Measurements from ENCODE around the gene C12orf75.

Gene C12orf75

DNA sequence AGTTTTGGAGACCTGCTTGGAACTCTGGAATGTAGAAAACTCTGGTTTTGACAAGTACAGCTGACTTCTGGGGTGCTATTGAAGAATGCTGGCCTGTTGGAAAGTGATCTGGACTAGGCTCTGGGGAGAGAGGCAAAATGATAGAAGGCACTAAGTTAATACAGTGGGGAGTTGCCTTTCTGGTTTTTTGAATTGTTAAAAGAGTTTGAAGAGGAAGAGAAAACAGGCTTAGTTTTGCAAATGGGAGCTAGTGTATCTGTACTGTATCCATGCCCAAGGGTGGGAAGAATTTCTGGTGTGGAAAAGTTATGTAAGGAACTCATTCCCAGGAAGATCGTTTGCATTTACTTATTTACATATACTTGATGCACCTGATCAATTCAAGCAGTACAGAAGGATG is 43.8 kb downstream of the C12orf75 start:
- no CpG with 5 or more reads among the region's 1 CpG for WGBS, 2 donors (ENCODE audit: extremely low coverage in 2 of 2, insufficient read length in 2 of 2, insufficient replicate concordance in 1 of 2)
- H2AK5ac ChIP-seq (ENCODE audit: low read depth, low read length): no peak overlapping the region

DNA sequence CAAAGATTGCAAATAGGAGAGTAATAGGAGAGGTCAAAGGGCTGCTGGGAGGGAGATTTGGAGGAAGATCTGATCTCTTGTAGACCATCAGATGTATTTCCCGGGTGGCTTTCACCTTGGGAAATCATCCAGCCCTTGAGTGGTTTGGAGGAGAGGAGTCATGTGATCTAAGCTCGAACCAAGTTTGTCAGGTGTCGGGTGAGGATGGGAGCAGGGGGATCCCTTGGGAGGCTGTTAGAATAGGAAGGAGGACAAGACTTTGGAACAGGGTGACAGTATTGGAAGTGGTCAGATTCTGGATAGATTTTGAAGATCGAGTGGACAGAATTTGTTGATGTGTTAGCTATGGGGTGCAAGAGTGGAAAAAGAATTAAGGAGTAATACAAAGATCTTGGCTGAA is 46.6 kb downstream of the C12orf75 start:
- no peak overlapping the region for H3K23ac ChIP-seq (ENCODE audit: low read depth, low read length, poor library complexity)
- H4K91ac ChIP-seq (ENCODE audit: low read depth, low read length, poor library complexity): no peak overlapping the region
- H3K27me3 ChIP-seq (ENCODE audit: control insufficient read depth in 3 of 3, insufficient read depth in 3 of 3, low read depth in 1 of 3, low read length in 3 of 3): no peaks in the 10 kb centered on the region
- H3K4me2 ChIP-seq (ENCODE audit: insufficient read depth, low read length, poor library complexity, severe bottlenecking): no peak overlapping the region
- H3K79me1 ChIP-seq (ENCODE audit: low read depth, low read length): no peaks in the 10 kb centered on the region
- no peak overlapping the region for H2AFZ ChIP-seq (ENCODE audit: low read length)
- H2BK15ac ChIP-seq (ENCODE audit: low read length): no peak overlapping the region
- DNase-seq (ENCODE audit: low spot score): no peak
- H2BK12ac ChIP-seq (ENCODE audit: low read length): no peak overlapping the region
- H2AK5ac ChIP-seq (ENCODE audit: low read depth, low read length): no peak overlapping the region
- H3K4me1 ChIP-seq (ENCODE audit: control insufficient read depth in 2 of 2, insufficient read depth in 1 of 2, low read depth in 1 of 2, low read length in 2 of 2): no peaks in the 10 kb centered on the region
- peaks cover 0 to 17% of the 10 kb centered on the region in 2 donors for H3K36me3 ChIP-seq (replicated peaks in 1 of 2; ENCODE audit: control insufficient read depth in 2 of 2, insufficient read depth in 2 of 2, low read length in 2 of 2)
- H2BK120ac ChIP-seq (ENCODE audit: low read depth, low read length): no peak overlapping the region
- no peak overlapping the region for H2BK5ac ChIP-seq (ENCODE audit: low read length)
- H3K18ac ChIP-seq (ENCODE audit: low read length): no peak overlapping the region
- WGBS, 2 donors (ENCODE audit: extremely low coverage in 2 of 2, insufficient read length in 2 of 2, insufficient replicate concordance in 1 of 2): no CpG with 5 or more reads among the region's 4 CpGs
- no peak overlapping the region for H3K14ac ChIP-seq (ENCODE audit: low read length)
- no peak overlapping the region for H3K4me3 ChIP-seq (ENCODE audit: low read length in 2 of 2)
- no peak overlapping the region for H3K4ac ChIP-seq (ENCODE audit: low read length)
- no peak overlapping the region for H3K9ac ChIP-seq (ENCODE audit: low read depth, low read length, poor library complexity)
- peaks cover 0 to 2% of the 10 kb centered on the region in 2 donors for H3K9me3 ChIP-seq (replicated peaks in 1 of 2; ENCODE audit: control insufficient read depth in 2 of 2, insufficient read depth in 1 of 2, low read depth in 1 of 2, low read length in 2 of 2)
- H3K27ac ChIP-seq (replicated peaks; ENCODE audit: low read length): no peak overlapping the region
- H4K8ac ChIP-seq (ENCODE audit: low read depth, low read length): no peak overlapping the region

More for the DNA sequence above, 43.8 kb downstream of the C12orf75 start:
- Histone ChIP-seq H3K4me3 (ENCODE audit: low read length in 2 of 2) (no peak overlapping the region), H3K27me3 (ENCODE audit: control insufficient read depth in 3 of 3, insufficient read depth in 3 of 3, low read depth in 1 of 3, low read length in 3 of 3) (no peaks in the 10 kb centered on the region), H3K23ac (ENCODE audit: low read depth, low read length, poor library complexity) (no peak overlapping the region), H2BK5ac (ENCODE audit: low read length) (no peak overlapping the region), H3K27ac (replicated peaks; ENCODE audit: low read length) (no peak overlapping the region), H3K4me2 (ENCODE audit: insufficient read depth, low read length, poor library complexity, severe bottlenecking) (no peak overlapping the region), H3K9me3 (replicated peaks in 1 of 2; ENCODE audit: control insufficient read depth in 2 of 2, insufficient read depth in 1 of 2, low read depth in 1 of 2, low read length in 2 of 2) (peaks cover 0 to 2% of the 10 kb centered on the region in 2 donors), H2BK120ac (ENCODE audit: low read depth, low read length) (no peak overlapping the region), H4K91ac (ENCODE audit: low read depth, low read length, poor library complexity) (no peak overlapping the region), H3K4me1 (ENCODE audit: control insufficient read depth in 2 of 2, insufficient read depth in 1 of 2, low read depth in 1 of 2, low read length in 2 of 2) (no peaks in the 10 kb centered on the region), H2BK15ac (ENCODE audit: low read length) (no peak overlapping the region), H3K14ac (ENCODE audit: low read length) (no peak overlapping the region), H3K4ac (ENCODE audit: low read length) (no peak overlapping the region), H2AFZ (ENCODE audit: low read length) (no peak overlapping the region), H2BK12ac (ENCODE audit: low read length) (no peak overlapping the region), H3K36me3 (replicated peaks in 1 of 2; ENCODE audit: control insufficient read depth in 2 of 2, insufficient read depth in 2 of 2, low read length in 2 of 2) (peaks cover 0 to 34% of the 10 kb centered on the region in 2 donors), H3K9ac (ENCODE audit: low read depth, low read length, poor library complexity) (no peak overlapping the region), H3K18ac (ENCODE audit: low read length) (no peak overlapping the region), H3K79me1 (ENCODE audit: low read depth, low read length) (no peaks in the 10 kb centered on the region), H4K8ac (ENCODE audit: low read depth, low read length) (no peak overlapping the region)
- no peak for DNase-seq (ENCODE audit: low spot score)

DNA sequence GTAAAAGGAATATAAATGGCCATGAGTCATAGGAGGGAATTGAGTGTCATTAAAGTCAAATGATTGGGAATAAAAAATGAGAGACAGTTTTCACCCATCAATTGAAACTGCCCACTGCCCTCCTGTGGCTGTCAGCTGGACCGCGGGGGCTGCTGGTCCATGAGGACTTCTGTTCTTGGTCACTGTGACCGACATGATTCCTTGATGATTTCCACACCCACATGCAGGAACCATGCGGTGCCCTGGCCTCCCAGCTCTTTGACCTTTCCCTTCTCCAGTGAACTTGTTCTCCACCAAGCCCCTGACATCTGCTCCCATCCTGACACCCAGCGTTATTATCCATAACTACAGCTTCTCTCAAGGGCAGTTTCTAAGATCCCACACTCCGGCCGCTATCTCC is 48.4 kb downstream of the C12orf75 start:
- no peak overlapping the region for H4K91ac ChIP-seq (ENCODE audit: low read depth, low read length, poor library complexity)
- H3K4ac ChIP-seq (ENCODE audit: low read length): no peak overlapping the region
- DNase-seq (ENCODE audit: low spot score): no peak
- no peak overlapping the region for H2BK120ac ChIP-seq (ENCODE audit: low read depth, low read length)
- H3K9ac ChIP-seq (ENCODE audit: low read depth, low read length, poor library complexity): no peak overlapping the region
- H3K4me3 ChIP-seq (ENCODE audit: low read length in 2 of 2): no peak overlapping the region
- no peak overlapping the region for H2BK12ac ChIP-seq (ENCODE audit: low read length)
- peaks cover 0 to 3% of the 10 kb centered on the region in 2 donors for H3K36me3 ChIP-seq (replicated peaks in 1 of 2; ENCODE audit: control insufficient read depth in 2 of 2, insufficient read depth in 2 of 2, low read length in 2 of 2)
- no peak overlapping the region for H3K27ac ChIP-seq (replicated peaks; ENCODE audit: low read length)
- no peak overlapping the region for H3K4me2 ChIP-seq (ENCODE audit: insufficient read depth, low read length, poor library complexity, severe bottlenecking)
- H3K79me1 ChIP-seq (ENCODE audit: low read depth, low read length): no peaks in the 10 kb centered on the region
- peaks cover 0 to 5% of the 10 kb centered on the region in 2 donors for H3K4me1 ChIP-seq (ENCODE audit: control insufficient read depth in 2 of 2, insufficient read depth in 1 of 2, low read depth in 1 of 2, low read length in 2 of 2)
- WGBS, 2 donors (ENCODE audit: extremely low coverage in 2 of 2, insufficient read length in 2 of 2, insufficient replicate concordance in 1 of 2): no CpG with 5 or more reads among the region's 7 CpGs
- H3K23ac ChIP-seq (ENCODE audit: low read depth, low read length, poor library complexity): no peak overlapping the region
- H3K18ac ChIP-seq (ENCODE audit: low read length): no peak overlapping the region
- H3K9me3 ChIP-seq (replicated peaks in 1 of 2; ENCODE audit: control insufficient read depth in 2 of 2, insufficient read depth in 1 of 2, low read depth in 1 of 2, low read length in 2 of 2): peaks cover 0 to 2% of the 10 kb centered on the region in 2 donors
- H2AK5ac ChIP-seq (ENCODE audit: low read depth, low read length): peak overlapping the region; percentile 53
- no peaks in the 10 kb centered on the region for H3K27me3 ChIP-seq (ENCODE audit: control insufficient read depth in 3 of 3, insufficient read depth in 3 of 3, low read depth in 1 of 3, low read length in 3 of 3)
- no peak overlapping the region for H2AFZ ChIP-seq (ENCODE audit: low read length)
- no peak overlapping the region for H2BK15ac ChIP-seq (ENCODE audit: low read length)
- H2BK5ac ChIP-seq (ENCODE audit: low read length): no peak overlapping the region
- H3K14ac ChIP-seq (ENCODE audit: low read length): no peak overlapping the region
- no peak overlapping the region for H4K8ac ChIP-seq (ENCODE audit: low read depth, low read length)

DNA sequence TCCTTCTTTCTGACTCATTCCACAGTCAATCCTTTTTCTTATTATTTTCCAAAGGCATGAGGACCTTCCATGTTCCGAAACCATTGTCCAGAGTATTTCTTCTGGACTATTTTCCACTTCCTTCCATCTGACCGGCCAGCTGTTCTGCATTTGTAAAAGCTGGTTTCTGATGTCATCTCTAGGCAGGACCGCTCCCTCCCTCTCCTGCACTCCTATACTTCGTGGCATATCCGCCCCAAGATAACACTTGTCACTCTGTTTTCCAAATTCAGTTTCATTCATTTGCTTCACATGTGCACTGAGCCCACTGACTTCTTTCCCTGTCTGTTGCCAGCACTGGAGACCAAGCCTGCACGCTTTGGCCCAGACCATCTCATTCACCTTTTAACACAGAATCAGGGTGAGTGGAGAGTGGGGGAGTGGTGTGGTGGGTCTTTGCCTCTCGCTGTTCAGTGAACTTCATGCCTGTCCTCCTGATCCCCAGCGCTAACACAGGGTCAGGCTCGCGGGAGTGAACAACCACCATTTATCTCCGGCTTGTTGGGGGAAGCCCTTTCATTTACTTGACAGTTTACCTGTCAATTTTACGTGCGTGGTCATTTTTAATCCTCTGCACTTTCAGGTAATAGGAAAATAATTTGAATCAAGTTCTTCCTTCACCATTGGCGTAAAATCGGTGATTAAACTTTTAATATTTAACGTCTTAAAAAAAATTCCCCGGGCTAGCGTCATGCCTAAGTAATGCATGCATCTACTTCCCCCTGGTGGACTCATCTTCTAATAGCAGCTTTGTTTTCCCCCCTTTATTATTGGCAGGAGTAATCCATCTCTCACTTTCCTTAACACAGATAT is 52.5 kb downstream of the C12orf75 start:
- H3K9me3 ChIP-seq (replicated peaks in 1 of 2; ENCODE audit: control insufficient read depth in 2 of 2, insufficient read depth in 1 of 2, low read depth in 1 of 2, low read length in 2 of 2): peaks cover 0 to 2% of the 10 kb centered on the region in 2 donors
- no peak overlapping the region for H3K27ac ChIP-seq (replicated peaks; ENCODE audit: low read length)
- no peak overlapping the region for H2BK15ac ChIP-seq (ENCODE audit: low read length)
- DNase-seq (ENCODE audit: low spot score): peak; percentile 45
- H3K27me3 ChIP-seq (ENCODE audit: control insufficient read depth in 3 of 3, insufficient read depth in 3 of 3, low read depth in 1 of 3, low read length in 3 of 3): no peaks in the 10 kb centered on the region
- H4K8ac ChIP-seq (ENCODE audit: low read depth, low read length): no peak overlapping the region
- no peak overlapping the region for H4K91ac ChIP-seq (ENCODE audit: low read depth, low read length, poor library complexity)
- WGBS, 2 donors (ENCODE audit: extremely low coverage in 2 of 2, insufficient read length in 2 of 2, insufficient replicate concordance in 1 of 2): no CpG with 5 or more reads among the region's 18 CpGs
- no peak overlapping the region for H3K4ac ChIP-seq (ENCODE audit: low read length)
- H2BK120ac ChIP-seq (ENCODE audit: low read depth, low read length): no peak overlapping the region
- H3K4me2 ChIP-seq (ENCODE audit: insufficient read depth, low read length, poor library complexity, severe bottlenecking): no peak overlapping the region
- no peak overlapping the region for H2AK5ac ChIP-seq (ENCODE audit: low read depth, low read length)
- no peak overlapping the region for H3K18ac ChIP-seq (ENCODE audit: low read length)
- H3K4me1 ChIP-seq (ENCODE audit: control insufficient read depth in 2 of 2, insufficient read depth in 1 of 2, low read depth in 1 of 2, low read length in 2 of 2): peaks cover 0 to 5% of the 10 kb centered on the region in 2 donors
- H2BK12ac ChIP-seq (ENCODE audit: low read length): no peak overlapping the region
- H3K14ac ChIP-seq (ENCODE audit: low read length): no peak overlapping the region
- no peak overlapping the region for H2BK5ac ChIP-seq (ENCODE audit: low read length)
- H3K4me3 ChIP-seq (ENCODE audit: low read length in 2 of 2): no peak overlapping the region
- H3K23ac ChIP-seq (ENCODE audit: low read depth, low read length, poor library complexity): no peak overlapping the region
- no peak overlapping the region for H3K9ac ChIP-seq (ENCODE audit: low read depth, low read length, poor library complexity)
- H2AFZ ChIP-seq (ENCODE audit: low read length): peak overlapping the region; percentile 5
- H3K36me3 ChIP-seq (replicated peaks in 1 of 2; ENCODE audit: control insufficient read depth in 2 of 2, insufficient read depth in 2 of 2, low read length in 2 of 2): no peaks in the 10 kb centered on the region
- H3K79me1 ChIP-seq (ENCODE audit: low read depth, low read length): no peaks in the 10 kb centered on the region

Data from neuronal stem cell (in vitro differentiated cells).